H9 (cell line): ENCODE results near the gene KLK7. TPM values are rescaled to one million over a fixed set of nuclear protein-coding genes. Genes with fewer than 3 reads are reported as not detected.

Experiments used
- DNase-seq: peaks from one replicate; pipeline ENCODE4 v3.0.0-alpha.2; 2017
- H2AFZ ChIP-seq: one replicate; pipeline ENCODE4 v1.6.1; 2013; ENCODE audit warnings: mild to moderate bottlenecking, low read length, control low read depth, moderate library complexity
- H2AK5ac ChIP-seq: 2 replicates; pipeline ENCODE4 v1.6.1; 2013; ENCODE audit warnings: low read length, control low read depth, mixed read lengths; ENCODE audit not compliant: insufficient read length
- H2BK120ac ChIP-seq: one replicate; pipeline ENCODE4 v1.6.1; 2013; ENCODE audit warnings: low read depth, mild to moderate bottlenecking, low read length, control low read depth, inconsistent platforms; ENCODE audit not compliant: poor library complexity, severe bottlenecking
- H2BK12ac ChIP-seq: 2 replicates; pipeline ENCODE4 v1.6.1; 2013; ENCODE audit warnings: low read length, control low read depth, mixed read lengths, low read depth; ENCODE audit not compliant: insufficient read length
- H2BK15ac ChIP-seq: 2 replicates; pipeline ENCODE4 v1.6.1; 2013; ENCODE audit warnings: low read depth, low read length, control low read depth
- H2BK20ac ChIP-seq: one replicate; pipeline ENCODE4 v1.6.1; 2013; ENCODE audit warnings: low read depth, mild to moderate bottlenecking, low read length, control low read depth, inconsistent platforms; ENCODE audit not compliant: poor library complexity, severe bottlenecking
- H2BK5ac ChIP-seq: 2 replicates; pipeline ENCODE4 v1.6.1; 2013; ENCODE audit warnings: low read length, control low read depth, mixed read lengths; ENCODE audit not compliant: insufficient read length
- H3K14ac ChIP-seq: 2 replicates; pipeline ENCODE4 v1.6.1; 2013; ENCODE audit warnings: low read length, control low read depth; ENCODE audit not compliant: insufficient read depth
- H3K18ac ChIP-seq: 2 replicates; pipeline ENCODE4 v1.6.1; 2013; ENCODE audit warnings: low read depth, mild to moderate bottlenecking, mixed read lengths, low read length, control low read depth; ENCODE audit not compliant: insufficient read length
- H3K23ac ChIP-seq: 2 replicates; pipeline ENCODE4 v1.6.1; 2013; ENCODE audit warnings: low read length, control low read depth, mixed read lengths, low read depth; ENCODE audit not compliant: insufficient read length
- H3K23me2 ChIP-seq: 2 replicates; pipeline ENCODE4 v1.6.1; 2013; ENCODE audit warnings: low read depth, mild to moderate bottlenecking, mixed read lengths, low read length, control low read depth; ENCODE audit not compliant: insufficient read length, poor library complexity, severe bottlenecking
- H3K27ac ChIP-seq: 2 replicates; pipeline ENCODE4 v1.5.1; 2013; ENCODE audit warnings: low read length, control low read depth, mixed read lengths, low read depth; ENCODE audit not compliant: insufficient read length
- H3K27me3 ChIP-seq: 2 replicates; pipeline ENCODE4 v1.6.1; 2013; ENCODE audit warnings: low read length, control low read depth, inconsistent platforms; ENCODE audit not compliant: insufficient read depth
- H3K4ac ChIP-seq: 2 replicates; pipeline ENCODE4 v1.6.1; 2013; ENCODE audit warnings: low read depth, mild to moderate bottlenecking, control low read depth, inconsistent platforms, low read length, moderate library complexity
- H3K4me1 ChIP-seq: 2 replicates; pipeline ENCODE4 v1.6.1; 2013; ENCODE audit warnings: low read length, control low read depth, inconsistent platforms; ENCODE audit not compliant: insufficient read depth
- H3K4me2 ChIP-seq: 2 replicates; pipeline ENCODE4 v1.6.1; 2013; ENCODE audit warnings: low read length, control low read depth, mixed read lengths; ENCODE audit not compliant: insufficient read length, insufficient read depth
- H3K56ac ChIP-seq: 2 replicates; pipeline ENCODE4 v1.6.1; 2013; ENCODE audit warnings: low read depth, mild to moderate bottlenecking, mixed read lengths, low read length, control low read depth; ENCODE audit not compliant: insufficient read length
- H3K79me1 ChIP-seq: 2 replicates; pipeline ENCODE4 v1.6.1; 2013; ENCODE audit warnings: low read depth, mild to moderate bottlenecking, moderate library complexity, low read length, control low read depth, inconsistent platforms; ENCODE audit not compliant: insufficient read depth, poor library complexity, severe bottlenecking
- H3K79me2 ChIP-seq: 2 replicates; pipeline ENCODE4 v1.6.1; 2013; ENCODE audit warnings: low read length, control low read depth, inconsistent platforms; ENCODE audit not compliant: insufficient read depth
- H3K9ac ChIP-seq: 2 replicates; pipeline ENCODE4 v1.6.1; 2013; ENCODE audit warnings: low read length, control low read depth, mixed read lengths; ENCODE audit not compliant: insufficient read length; ENCODE audit errors: extremely low read depth
- H3K9me3 ChIP-seq: one replicate; pipeline ENCODE4 v1.6.1; 2013; ENCODE audit warnings: low read depth, low read length, inconsistent platforms; ENCODE audit not compliant: control insufficient read depth
- H3T11ph ChIP-seq: one replicate; pipeline ENCODE4 v1.6.1; 2013; ENCODE audit warnings: mild to moderate bottlenecking, low read length, control low read depth, inconsistent platforms
- H4K20me1 ChIP-seq: one replicate; pipeline ENCODE4 v1.6.1; 2013; ENCODE audit not compliant: control insufficient read depth, insufficient read length, insufficient read depth
- H4K5ac ChIP-seq: 2 replicates; pipeline ENCODE4 v1.6.1; 2013; ENCODE audit warnings: low read depth, mild to moderate bottlenecking, mixed read lengths, low read length, control low read depth; ENCODE audit not compliant: insufficient read length
- H4K8ac ChIP-seq: replicated peaks from 2 replicates; pipeline ENCODE4 v1.6.1; 2013; ENCODE audit warnings: low read length, control low read depth, mixed read lengths, low read depth; ENCODE audit not compliant: insufficient read length
- H4K91ac ChIP-seq: 2 replicates; pipeline ENCODE4 v1.6.1; 2013; ENCODE audit warnings: low read depth, mild to moderate bottlenecking, moderate library complexity, mixed read lengths, low read length, control low read depth; ENCODE audit not compliant: insufficient read length
- H3K27ac Mint-ChIP-seq, 3 experiments: 2 replicates in 2 of 3; 3 replicates in 1 of 3; pipeline ENCODE4 v1.8.0; 2020 to 2021; ENCODE audit warnings: mixed read lengths in 3 of 3, mild to moderate bottlenecking in 1 of 3, moderate library complexity in 1 of 3
- H3K27me3 Mint-ChIP-seq: 2 replicates; pipeline ENCODE4 v1.8.0; 2021; ENCODE audit warnings: low read depth, mild to moderate bottlenecking, moderate library complexity, mixed read lengths
- H3K36me3 Mint-ChIP-seq, 3 experiments: 2 replicates in 2 of 3; 3 replicates in 1 of 3; pipeline ENCODE4 v1.8.0; 2020 to 2021; ENCODE audit warnings: low read depth in 3 of 3, mixed read lengths in 3 of 3; ENCODE audit not compliant: insufficient read depth in 1 of 3
- H3K4me1 Mint-ChIP-seq, 2 experiments: 2 replicates each; pipeline ENCODE4 v1.8.0; 2020; ENCODE audit warnings: mixed read lengths in 2 of 2
- H3K4me3 Mint-ChIP-seq, 2 experiments: 2 replicates in 1 of 2; 3 replicates in 1 of 2; pipeline ENCODE4 v1.8.0; 2020 to 2021; ENCODE audit warnings: mild to moderate bottlenecking in 2 of 2, mixed read lengths in 2 of 2, moderate library complexity in 1 of 2
- H3K9me3 Mint-ChIP-seq, 2 experiments: 2 replicates in 1 of 2; 3 replicates in 1 of 2; pipeline ENCODE4 v1.8.0; 2020; ENCODE audit warnings: mild to moderate bottlenecking in 2 of 2, mixed read lengths in 2 of 2, moderate library complexity in 1 of 2
- WGBS: extraction: QIAGEN DNeasy Blood & Tissue Kit; methylation state at CpG from one replicate; pipeline ENCODE4 v1.1.7; 2013; ENCODE audit warnings: missing lambda C conversion rate, low lambda C conversion rate, mixed read lengths; ENCODE audit not compliant: insufficient read length; ENCODE audit errors: extremely low coverage; 5-methylcytosine and 5-hydroxymethylcytosine counted together
- total RNA-seq: library from RNA; stranded (reverse); gene quantifications from 2 replicates; pipeline ENCODE4 v1.2.1, GENCODE V29; 2021
- TF ChIP-seq, protein P1 (sequence below): fragments of 200-600 bp; sonication (generic); conservative IDR thresholded peaks from 3 replicates; pipeline ENCODE4 v1.8.0; 2021; ENCODE audit warnings: antibody characterized with exemption, mild to moderate bottlenecking

Gene KLK7
- total RNA-seq, 1 experiment from 2014 or later = 0.52 TPM

GRCh38 chr19:50998686-50999085 lies 15.0 kb upstream of the KLK7 start:
- no peak for DNase-seq
- no CpG with 5 or more reads among the region's 4 CpGs for WGBS
- no peaks in the 10 kb centered on the region; a peak in 1 of 7 replicates for H3K36me3 Mint-ChIP-seq
- Histone ChIP-seq H3K14ac (no peak overlapping the region), H2BK20ac (no peak overlapping the region), H3K18ac (no peak overlapping the region), H4K20me1 (no peaks in the 10 kb centered on the region), H4K5ac (no peak overlapping the region), H3K79me1 (no peaks in the 10 kb centered on the region), H3K9me3 (no peaks in the 10 kb centered on the region), H3K27ac (no peak overlapping the region), H2BK15ac (no peak overlapping the region), H3K27me3 (no peaks in the 10 kb centered on the region), H2AK5ac (no peak overlapping the region), H3K4me2 (no peak overlapping the region), H2AFZ (no peak overlapping the region), H3K56ac (no peak overlapping the region), H3K23ac (no peak overlapping the region), H3K4ac (no peak overlapping the region), H2BK12ac (no peak overlapping the region), H3K79me2 (no peaks in the 10 kb centered on the region), H2BK5ac (no peak overlapping the region), H2BK120ac (no peak overlapping the region), H3T11ph (no peak overlapping the region), H3K23me2 (peaks cover 6% of the 10 kb centered on the region), H4K91ac (no peak overlapping the region), H3K4me1 (0 out of 2 replicates have a peak, but pooled peaks cover 4% of the 10 kb centered on the region), H3K9ac (no peak overlapping the region), H4K8ac (no peak overlapping the region)
- peaks cover 21 to 38% of the 10 kb centered on the region in 2 experiments for H3K4me1 Mint-ChIP-seq
- no peak overlapping the region for H3K27ac Mint-ChIP-seq
- TF ChIP-seq, protein P1, sequence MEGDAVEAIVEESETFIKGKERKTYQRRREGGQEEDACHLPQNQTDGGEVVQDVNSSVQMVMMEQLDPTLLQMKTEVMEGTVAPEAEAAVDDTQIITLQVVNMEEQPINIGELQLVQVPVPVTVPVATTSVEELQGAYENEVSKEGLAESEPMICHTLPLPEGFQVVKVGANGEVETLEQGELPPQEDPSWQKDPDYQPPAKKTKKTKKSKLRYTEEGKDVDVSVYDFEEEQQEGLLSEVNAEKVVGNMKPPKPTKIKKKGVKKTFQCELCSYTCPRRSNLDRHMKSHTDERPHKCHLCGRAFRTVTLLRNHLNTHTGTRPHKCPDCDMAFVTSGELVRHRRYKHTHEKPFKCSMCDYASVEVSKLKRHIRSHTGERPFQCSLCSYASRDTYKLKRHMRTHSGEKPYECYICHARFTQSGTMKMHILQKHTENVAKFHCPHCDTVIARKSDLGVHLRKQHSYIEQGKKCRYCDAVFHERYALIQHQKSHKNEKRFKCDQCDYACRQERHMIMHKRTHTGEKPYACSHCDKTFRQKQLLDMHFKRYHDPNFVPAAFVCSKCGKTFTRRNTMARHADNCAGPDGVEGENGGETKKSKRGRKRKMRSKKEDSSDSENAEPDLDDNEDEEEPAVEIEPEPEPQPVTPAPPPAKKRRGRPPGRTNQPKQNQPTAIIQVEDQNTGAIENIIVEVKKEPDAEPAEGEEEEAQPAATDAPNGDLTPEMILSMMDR = no peak
- H3K4me3 Mint-ChIP-seq = no peak overlapping the region
- peaks cover 39% of the 10 kb centered on the region for H3K27me3 Mint-ChIP-seq
- peaks cover 0 to 4% of the 10 kb centered on the region in 2 experiments; a peak in 2 of 5 replicates for H3K9me3 Mint-ChIP-seq
